Umbilical cord (tissue), 2 donors: Measurements from ENCODE around the gene ZNF397. TPM values are rescaled to one million over a fixed set of nuclear protein-coding genes. Genes with fewer than 3 reads are reported as not detected.
"Not testable (repeated sequence)": the region's sequence is repeated elsewhere in the genome, so short reads cannot be mapped to it uniquely, and the experiment has no call there.

Experiments used
- DNase-seq: peaks from one replicate; pipeline ENCODE4 v3.0.0-alpha.2; 2015; ENCODE audit warnings: low spot score
- total RNA-seq: library from RNA; depleted of rRNA; stranded (reverse); fragments of >200 nt; gene quantifications from one replicate; pipeline ENCODE4 v1.2.3, GENCODE V29; 2014; ENCODE audit warnings: low replicate concordance; ENCODE audit not compliant: insufficient read depth

Gene ZNF397
- total RNA-seq: 20.7 TPM

DNA sequence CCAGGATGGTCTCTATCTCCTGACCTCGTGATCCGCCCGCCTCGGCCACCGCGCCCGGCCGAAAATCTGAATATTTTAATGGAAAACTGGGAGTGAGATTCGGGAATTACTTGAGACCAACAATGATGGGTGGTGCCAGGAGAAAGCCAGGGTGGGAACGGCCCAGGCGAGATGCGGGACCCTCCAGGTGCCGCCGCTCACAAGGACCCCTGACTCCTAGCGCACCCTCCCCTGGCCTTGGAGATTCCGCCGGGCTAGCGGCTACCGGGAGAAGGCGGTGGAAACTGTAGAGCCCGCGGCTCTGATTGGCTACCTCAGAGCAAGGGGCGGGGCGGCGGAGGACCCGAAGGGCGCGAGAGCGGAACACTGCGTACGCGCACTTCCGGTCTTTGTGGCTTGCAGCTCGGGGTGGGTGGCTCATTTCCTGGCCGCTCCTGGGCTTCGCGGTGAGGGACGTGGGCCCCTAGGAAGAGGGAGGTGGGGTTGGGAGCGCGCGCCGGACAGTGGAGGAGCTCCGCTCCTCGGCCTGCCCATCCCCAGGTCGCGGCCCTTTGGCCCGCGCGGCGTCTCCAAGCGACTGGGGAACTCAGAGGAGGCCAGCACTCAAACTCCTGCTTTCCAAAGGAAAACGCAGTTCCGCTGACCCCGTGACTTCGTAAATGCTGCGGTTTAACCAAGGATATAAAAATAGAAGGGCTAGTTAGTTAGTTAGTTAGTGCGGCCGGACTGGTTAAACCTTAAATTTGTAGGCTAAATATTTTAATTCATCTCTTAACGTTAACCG, at the start of gene ZNF397:
Gene ZNF397 (plus strand): TSS at position 371 of the 784 bp plus-strand sequence. CDS start 1,437 bp downstream, outside the sequence.
- peak; percentile 98 for DNase-seq

DNA sequence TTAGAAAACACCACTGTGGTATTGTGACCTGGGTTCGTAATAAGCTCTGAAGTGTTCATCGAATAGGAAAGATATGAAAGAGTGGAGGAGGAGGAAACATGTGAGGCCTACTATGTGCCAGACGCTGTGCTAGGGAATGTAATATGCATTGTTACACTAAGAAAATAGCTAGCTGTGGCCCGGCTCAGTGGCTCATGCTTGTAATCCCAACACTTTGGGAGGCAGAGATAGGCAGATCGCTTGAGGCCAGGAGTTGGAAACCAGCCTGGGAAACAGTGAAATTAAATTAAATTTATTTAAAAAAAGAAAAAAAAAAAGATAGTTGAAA, 49.2 kb upstream of the ZNF397 start:
- DNase-seq: no peak

DNA sequence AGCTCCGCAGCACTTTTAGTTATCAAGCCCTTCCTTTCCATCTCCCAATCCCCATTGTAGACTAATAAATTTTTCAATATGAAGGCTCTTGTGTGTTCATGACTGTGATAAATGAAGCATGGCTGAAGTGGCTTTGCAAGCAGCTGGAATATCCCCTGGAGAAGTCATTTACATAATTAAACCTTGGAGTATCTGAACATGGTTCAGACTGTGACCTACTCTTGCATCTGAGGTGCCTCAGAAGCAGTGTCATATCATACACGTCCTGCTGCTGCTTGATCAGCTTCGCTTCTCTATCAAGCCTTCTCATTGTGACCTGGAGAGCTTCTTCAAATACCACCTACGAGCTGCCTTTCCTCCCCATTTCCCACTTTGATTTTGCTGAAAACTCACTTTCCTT, 48.4 kb upstream of the ZNF397 start:
- no peak for DNase-seq

DNA sequence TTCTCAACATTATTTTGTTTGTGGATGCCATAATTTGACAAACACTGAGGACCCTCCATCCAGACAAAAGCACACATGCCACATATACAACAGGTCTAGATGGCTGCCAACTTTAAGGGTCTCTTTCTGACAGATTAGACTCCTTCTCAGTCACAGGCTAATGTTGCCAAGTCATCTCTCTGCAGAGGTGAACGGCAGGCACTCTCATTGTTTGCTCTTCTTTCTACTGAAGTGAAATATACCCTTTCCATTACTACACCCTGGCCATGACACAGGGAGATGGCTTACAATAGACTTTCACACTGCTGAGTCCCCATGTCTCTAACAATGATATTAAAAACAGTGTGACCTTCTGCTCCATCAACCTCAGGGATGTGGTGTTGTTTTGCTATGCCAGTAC, 47.5 kb upstream of the ZNF397 start:
- DNase-seq: no peak

DNA sequence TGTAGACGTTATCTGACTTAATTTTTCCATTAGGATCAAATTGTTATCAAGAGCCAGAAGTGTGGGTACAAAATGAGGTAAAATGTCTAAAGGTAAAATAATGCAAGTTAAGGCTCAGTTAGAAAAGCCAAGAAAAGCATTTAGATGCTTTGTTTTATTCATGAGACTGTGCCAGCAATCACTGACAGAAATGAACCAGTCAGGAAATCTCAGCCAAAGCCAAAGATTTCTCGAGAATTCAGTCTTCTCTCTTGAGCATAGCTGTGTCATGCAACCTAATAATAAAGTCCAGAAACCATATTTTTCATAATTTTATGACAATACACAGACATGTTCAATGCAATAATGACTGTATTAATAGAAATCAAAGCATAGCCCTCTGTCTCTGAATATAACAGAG, 43.5 kb upstream of the ZNF397 start:
- DNase-seq: peak; percentile 27

DNA sequence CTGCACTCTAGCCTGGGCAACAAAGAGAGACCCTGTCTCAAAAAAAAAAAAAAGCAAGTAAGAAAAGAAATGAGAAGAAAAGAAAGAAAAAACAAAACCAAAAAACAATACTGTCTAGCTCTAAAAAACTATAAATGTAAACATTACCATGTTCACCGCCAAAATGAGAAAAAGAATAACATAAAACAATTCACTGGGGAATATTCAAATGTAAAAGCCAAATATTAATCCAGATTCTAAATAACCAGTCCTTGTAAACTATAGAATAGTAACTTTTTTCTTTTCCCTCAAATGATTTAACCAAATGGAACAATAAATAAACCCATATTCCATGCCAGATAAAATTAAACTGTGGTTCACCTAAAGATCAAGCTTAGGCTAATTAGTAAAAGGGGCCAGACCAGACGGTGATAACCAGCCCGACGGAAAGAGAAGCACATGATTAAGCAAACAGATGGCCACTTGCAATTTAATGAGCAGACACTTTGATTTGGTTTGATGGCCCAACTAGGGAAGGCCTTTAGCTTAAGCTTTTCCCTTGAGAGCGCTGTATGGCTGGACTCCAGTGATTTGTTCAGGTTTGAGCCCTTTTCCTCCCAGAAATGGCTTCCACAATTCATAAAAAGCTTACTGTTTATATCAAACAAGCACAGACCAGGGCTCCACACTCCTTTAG, 39.4 kb upstream of the ZNF397 start:
- no peak for DNase-seq

DNA sequence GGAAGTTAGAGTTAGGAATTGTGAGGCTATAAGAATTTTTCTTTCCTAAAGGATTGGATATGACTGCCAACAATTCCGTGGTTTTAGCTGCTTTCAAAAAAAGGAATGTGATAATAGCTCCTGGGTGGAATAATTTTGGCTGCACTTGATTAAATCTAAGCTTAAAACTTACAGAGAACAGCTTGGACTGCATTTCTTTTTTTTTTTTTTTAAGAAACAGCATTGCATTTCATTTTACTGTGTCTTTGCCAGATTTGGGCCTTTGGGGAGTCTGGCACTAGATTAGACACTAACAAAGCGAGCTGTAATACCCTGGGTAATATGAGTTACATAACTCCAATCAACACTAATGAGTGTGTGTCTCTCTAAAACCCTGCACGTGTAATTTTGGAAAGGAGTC, 37.8 kb upstream of the ZNF397 start:
- DNase-seq: peak; percentile 33

DNA sequence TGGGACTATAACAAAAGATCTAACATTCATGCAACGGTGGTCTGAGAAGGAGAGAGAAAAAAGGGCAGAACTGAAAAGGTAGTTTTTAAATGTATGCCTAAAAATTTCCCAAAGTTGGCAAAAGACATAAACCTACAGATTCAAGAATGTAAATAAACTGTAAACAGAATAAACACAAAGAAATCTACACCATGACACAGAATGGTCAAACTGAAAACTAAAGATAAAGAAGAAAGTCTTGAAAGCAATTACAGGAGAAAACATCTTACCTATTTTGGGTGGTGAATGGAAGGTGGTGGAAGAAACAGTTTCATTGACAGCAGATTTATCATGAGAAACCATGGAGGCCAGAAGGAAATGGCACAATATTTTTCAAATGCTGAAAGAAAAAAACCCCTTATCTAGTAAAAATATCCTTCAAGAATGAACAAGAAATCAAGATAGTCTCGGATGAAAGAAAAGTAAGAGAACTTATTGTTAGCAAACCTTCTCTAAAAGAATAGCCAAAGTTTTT, 35.6 kb upstream of the ZNF397 start:
- DNase-seq: no peak

DNA sequence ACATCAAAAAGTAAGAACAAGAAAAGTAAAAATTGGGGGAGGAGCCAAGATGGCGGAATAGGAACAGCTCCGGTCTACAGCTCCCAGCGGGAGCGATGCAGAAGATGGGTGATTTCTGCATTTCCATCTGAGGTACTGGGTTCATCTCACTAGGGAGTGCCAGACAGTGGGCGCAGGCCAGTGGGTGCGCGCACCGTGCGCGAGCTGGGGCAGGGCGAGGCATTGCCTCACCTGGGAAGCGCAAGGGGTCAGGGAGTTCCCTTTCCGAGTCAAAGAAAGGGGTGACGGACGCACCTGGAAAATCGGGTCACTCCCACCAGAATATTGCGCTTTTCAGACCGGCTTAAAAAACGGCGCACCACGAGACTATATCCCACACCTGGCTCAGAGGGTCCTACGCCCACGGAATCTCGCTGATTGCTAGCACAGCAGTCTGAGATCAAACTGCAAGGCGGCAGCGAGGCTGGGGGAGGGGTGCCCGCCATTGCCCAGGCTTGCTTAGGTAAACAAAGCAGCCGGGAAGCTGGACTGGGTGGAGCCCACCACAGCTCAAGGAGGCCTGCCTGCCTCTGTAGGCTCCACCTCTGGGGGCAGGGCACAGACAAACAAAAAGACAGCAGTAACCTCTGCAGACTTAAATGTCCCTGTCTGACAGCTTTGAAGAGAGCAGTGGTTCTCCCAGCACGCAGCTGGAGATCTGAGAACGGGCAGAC, 34.9 kb upstream of the ZNF397 start:
- DNase-seq: not testable (repeated sequence)

DNA sequence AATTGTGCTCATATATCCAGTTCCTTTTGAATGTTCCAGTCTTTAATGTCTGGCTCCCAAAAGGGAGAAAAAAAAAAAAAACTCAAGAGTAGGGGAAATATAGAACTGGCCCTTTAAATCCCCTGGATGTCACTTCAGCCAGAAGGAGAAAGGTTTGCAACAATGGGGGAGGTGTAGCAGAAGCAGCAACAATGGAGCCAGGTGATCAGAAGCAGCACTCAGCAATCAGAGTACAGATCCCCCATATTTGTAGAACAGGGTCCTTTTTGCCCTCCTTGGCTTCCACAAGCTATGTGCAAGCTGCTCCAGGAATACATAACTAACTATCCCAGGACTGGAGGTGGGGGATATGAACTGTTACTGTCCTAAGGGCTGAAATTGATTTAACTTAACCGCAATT, 25.8 kb upstream of the ZNF397 start:
- no peak for DNase-seq

DNA sequence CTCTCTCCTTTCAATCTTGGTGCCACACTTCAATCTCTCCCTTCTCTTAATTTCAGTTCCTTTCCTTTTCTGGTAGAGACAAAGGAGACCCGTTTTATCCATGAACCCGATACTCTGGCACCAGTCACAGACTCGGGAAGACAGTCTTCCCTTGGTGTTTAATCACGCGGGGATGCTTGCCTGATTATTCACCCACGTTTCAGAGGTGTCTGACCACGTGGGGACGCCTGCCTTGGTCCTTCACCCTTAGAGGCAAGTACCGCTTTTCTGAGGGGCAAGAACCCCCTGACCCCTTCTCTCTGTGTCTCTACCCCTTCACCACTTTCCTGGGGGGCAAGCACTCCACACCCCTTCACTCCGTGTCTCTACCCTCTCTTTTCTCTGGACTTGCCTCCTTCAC, 24.2 kb upstream of the ZNF397 start:
- DNase-seq: not testable (repeated sequence)

DNA sequence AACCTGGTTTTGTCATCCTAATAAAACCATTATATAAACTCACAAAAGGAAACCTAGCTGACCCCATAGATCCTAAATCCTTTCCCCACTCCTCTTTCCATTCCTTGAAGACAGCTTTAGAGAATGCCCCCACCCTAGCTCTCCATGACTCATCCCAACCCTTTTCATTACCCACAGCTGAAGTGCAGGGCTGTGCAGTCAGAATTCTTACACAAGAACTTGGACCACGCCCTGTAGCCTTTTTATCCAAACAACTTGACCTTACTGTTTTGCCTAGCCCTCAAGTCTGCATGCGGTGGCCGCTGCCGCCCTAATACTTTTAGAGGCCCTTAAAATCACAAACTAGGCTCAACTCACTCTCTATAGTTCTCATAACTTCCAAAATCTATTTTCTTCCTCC, 21.5 kb upstream of the ZNF397 start:
- DNase-seq: not testable (repeated sequence)

DNA sequence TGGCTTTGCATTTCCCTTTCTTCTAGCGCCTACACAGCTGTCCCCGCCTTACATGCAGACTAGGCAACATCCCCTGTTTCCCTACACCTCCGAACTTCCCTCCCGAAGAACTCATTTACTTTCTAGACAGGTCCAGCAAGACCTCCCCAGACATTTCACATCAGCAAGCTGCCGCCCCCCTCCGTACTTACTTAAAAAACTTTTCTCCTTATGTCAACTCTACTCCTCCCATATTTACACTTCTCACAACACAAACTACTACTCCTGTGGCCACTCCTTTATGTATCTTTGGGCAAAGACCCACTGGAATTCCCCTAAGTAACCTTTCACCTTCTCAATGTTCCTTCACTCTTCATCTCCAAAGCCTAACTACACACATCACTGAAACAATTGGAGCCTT, 20.4 kb upstream of the ZNF397 start:
- DNase-seq: no peak

DNA sequence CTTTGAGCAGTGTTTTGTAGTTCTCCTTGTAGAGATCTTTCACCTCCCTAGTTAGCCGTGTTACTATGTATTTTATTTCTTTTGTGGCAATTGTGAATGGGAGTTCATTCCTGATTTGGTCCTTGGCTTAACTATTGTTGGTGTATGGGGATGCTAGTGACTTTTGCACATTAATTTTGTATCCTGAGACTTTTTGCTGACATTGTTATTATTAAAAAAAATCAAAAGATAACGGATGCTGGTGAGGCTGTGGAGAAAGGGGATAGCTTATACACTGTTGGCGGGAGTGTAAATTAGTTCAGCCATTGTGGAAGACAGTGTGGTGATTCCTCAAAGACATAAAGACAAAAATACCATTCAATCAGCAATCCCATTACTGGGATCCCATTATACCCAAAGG, 17.0 kb upstream of the ZNF397 start:
- DNase-seq: no peak

DNA sequence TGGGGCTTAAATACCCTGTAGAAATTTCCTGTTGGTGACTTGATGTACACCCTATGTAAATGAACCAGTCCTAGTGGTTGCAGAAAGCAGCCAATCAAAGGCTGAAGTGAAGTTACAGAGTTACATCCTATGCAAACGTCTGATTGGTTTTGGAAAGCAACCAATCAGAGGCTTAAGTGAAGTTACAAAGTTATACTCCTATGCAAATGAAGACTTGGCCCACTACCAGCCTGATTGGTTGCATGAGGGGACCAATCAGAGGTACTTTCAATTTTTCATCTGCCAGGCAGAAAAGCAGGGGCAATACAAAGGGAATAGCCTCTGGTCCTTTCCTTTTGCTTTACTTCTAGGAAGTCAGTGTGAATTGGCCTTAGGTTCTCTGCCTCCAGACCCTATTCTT, 13.6 kb upstream of the ZNF397 start:
- DNase-seq: no peak

DNA sequence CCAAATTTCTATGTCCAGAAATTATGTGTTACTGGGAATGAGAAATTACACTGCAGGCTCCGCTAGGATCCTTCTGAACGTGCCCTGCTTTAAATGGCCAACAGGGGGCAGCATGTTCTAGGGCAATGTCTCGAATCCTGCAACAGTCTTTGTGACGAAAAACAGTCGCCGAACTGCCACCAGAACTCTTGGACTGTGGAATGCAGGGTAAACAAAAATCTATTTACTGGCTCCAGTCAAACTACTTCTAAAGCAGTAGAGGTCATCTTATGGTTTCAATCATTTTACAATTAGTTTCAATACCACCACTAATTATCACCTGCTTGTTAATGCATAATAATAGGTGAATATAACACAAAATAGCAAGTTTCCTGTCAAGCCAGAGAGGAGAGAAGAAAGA, 9.8 kb upstream of the ZNF397 start:
- peak; percentile 75 for DNase-seq

DNA sequence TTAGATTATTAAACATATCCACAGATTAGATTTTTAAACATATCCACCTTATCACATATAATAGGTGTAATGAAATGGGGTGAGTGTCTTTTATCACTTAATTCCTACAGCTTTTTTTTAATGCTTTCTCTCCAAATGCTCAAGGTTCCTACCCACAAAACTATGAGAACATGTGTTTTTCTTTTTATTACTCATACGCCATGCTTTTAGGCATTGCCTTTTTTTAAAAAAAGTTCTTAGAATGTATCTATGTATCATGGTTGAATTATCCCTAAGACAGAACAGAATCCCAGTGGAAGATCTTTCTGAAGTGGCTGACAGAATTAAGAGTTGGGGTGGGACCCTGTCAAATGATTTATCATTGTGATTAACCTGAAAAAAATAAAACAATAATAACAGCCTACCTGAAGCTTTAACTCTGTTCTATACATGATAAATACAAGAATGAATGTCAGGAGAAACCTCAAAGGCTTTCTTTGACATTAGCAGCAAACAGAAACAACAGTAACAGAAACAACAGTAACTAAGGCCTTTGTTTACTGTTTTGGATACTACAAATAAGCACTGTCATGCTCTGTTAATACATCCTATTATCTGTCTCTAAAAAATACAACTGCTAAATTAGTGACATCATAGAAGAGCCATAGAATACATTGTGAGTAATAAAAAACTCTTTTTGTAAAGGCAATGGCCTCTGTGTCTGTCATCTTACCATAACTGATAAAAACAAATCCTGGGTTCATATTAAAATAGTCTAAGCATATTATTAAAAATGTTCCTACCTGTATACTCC, 4.1 kb upstream of the ZNF397 start:
- DNase-seq: no peak

DNA sequence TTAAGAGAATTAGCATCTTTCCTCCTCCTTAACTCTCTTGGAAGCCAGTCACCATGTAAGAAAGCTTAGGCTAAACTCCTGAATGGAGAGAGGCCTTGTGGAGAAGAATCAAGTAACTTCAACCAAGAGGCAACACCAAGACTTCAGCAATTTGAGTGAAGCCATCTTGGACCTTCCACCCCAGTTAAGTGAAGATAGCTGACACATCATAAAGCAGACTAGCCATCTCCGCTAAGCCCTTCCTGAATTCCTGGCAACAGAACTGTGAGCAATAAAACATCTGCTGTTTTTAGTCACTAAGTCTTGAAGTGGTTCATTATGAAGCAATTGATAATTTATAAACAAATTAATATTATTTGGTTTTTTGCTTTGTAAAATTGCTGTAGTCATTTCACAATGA, 1.5 kb upstream of the ZNF397 start:
- DNase-seq: no peak

DNA sequence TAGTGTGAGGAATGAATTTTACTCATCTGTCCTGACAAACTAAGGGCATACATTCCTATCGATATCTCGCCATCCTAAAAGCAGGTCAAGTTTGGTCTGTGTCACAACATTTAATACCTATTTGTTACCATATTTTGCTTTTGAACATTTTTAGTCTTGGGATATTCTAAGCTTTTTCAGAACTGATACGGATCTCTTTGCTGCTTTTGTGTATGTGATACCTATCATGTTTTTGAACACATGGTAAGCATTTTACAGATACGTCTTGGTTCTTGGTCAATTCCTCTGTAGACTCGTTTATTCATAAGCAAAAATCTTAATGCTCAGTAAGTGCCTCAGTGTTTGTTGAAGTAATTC, 592 bp downstream of the ZNF397 start:
- no peak for DNase-seq

DNA sequence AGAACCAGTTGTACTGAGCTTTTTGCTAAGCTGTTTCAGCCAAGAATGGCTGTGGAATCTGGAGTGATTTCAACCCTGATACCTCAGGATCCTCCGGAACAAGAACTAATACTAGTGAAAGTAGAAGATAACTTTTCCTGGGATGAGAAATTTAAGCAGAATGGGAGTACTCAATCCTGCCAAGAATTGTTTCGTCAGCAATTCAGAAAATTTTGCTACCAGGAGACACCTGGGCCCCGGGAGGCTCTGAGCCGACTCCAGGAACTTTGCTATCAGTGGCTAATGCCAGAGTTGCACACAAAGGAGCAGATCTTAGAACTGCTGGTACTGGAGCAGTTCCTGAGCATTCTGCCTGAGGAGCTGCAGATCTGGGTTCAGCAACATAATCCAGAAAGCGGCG, 1.6 kb downstream of the ZNF397 start:
- no peak for DNase-seq

DNA sequence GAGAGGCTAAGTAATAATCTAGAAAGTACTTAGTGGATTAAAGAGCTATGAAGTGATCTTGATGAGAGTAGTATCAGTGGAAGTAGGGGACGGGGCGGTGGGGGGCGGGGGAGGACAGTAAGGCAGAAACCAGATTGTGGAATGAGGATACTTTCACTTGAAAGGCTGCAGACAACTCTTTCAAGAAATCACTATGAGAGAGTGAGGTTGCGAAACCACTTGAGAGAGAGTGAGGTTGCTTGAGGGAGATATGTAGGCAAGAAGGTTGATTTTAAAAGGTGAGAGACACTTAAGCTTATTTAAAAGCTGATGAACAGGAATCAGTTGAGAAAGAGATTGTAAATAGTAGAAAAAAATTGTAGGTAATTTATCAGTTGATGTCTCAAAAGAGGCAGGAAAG, 3.8 kb downstream of the ZNF397 start:
- DNase-seq: no peak
